Measurements from ENCODE around the gene LRRFIP2. TPM values are rescaled to one million over a fixed set of nuclear protein-coding genes. Genes with fewer than 3 reads are reported as not detected.
"Not testable (repeated sequence)": the region's sequence is repeated elsewhere in the genome, so short reads cannot be mapped to it uniquely, and the experiment has no call there.

Gene LRRFIP2
- total RNA-seq, 4 donors from 2014 or later, result 59.0 to 122 (median 72.5) TPM

DNA sequence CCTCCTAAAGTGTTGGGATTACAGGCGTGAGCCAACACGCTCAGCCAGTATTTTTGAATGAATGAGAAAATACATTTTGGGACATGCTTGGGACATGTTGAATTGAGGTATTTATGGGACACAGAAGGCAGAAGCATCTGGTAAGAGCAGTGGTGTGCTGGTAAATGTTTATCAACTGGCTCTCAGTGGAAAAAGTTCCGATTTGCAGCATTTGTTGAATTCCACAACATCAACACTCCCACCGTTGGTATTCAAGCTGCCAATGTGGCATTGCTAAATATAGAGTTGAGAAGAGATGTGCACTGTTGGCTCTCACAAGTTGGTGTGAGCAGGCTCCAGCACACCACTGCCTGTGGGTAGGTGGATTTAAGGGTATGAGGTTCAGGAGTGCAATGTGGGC lies 35.8 kb upstream of the LRRFIP2 start:
- H3K27ac ChIP-seq, result no peak overlapping the region
- no peak for DNase-seq (ENCODE audit: low spot score in 2 of 2)
- TF ChIP-seq POLR2AphosphoS5 (IDR thresholded peaks at IDR 0.05) (no peak), EP300 (IDR thresholded peaks at IDR 0.05) (no peak), POLR2A (IDR thresholded peaks at IDR 0.05) (no peak), CTCF (IDR thresholded peaks at IDR 0.05) (no peak)
- H3K4me3 ChIP-seq, result no peak overlapping the region
- H3K4me1 ChIP-seq, result peaks cover 6% of the 10 kb centered on the region
- WGBS, result 54% methylated on average over 4 of the region's 4 CpGs
- no peaks in the 10 kb centered on the region for H3K27me3 ChIP-seq
- H3K36me3 ChIP-seq, result no peaks in the 10 kb centered on the region
- no peaks in the 10 kb centered on the region for H3K9me3 ChIP-seq

- not testable (repeated sequence) for H3K36me3 ChIP-seq; H3K27ac ChIP-seq; H3K27me3 ChIP-seq; H3K4me1 ChIP-seq; DNase-seq (ENCODE audit: low spot score in 2 of 2); H3K4me3 ChIP-seq; H3K9me3 ChIP-seq
- WGBS, result 89% methylated on average over 3 of the region's 3 CpGs
These were observed 34.2 kb upstream of the LRRFIP2 start for GRCh38 chr3:37208576-37208975.

GRCh38 chr3:37208008-37208407 lies 33.6 kb upstream of the LRRFIP2 start:
- not testable (repeated sequence) for H3K27me3 ChIP-seq; H3K27ac ChIP-seq; H3K4me3 ChIP-seq; DNase-seq (ENCODE audit: low spot score in 2 of 2); H3K9me3 ChIP-seq; H3K36me3 ChIP-seq; H3K4me1 ChIP-seq
- WGBS, result 96% methylated on average over 3 of the region's 3 CpGs

DNA sequence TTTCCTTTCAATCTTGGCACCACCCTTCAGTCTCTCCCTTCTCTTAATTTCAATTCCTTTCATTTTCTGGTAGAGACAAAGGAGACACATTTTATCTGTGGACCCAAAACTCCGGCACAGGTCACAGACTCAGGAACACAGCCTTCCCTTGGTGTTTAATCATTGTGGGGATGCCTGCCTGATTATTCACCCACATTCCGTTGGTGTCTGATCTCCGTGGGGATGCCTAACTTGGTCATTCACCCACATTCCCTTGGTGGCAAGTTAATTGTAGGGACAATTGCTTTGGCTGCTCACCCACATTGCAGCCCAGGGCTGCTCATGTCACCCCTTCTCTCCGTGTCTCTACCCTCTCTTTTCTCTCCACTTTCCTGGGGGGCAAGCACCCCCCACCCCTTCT lies 31.7 kb upstream of the LRRFIP2 start:
- H3K27ac ChIP-seq; H3K36me3 ChIP-seq; H3K4me3 ChIP-seq; DNase-seq (ENCODE audit: low spot score in 2 of 2); H3K27me3 ChIP-seq; H3K9me3 ChIP-seq; H3K4me1 ChIP-seq: not testable (repeated sequence)
- 89% methylated on average over 4 of the region's 4 CpGs for WGBS

- Histone ChIP-seq H3K9me3 (no peaks in the 10 kb centered on the region), H3K4me1 (no peaks in the 10 kb centered on the region), H3K27me3 (no peaks in the 10 kb centered on the region), H3K36me3 (no peaks in the 10 kb centered on the region), H3K27ac (no peak overlapping the region), H3K4me3 (no peak overlapping the region)
- WGBS, result 91% methylated on average over 3 of the region's 3 CpGs
- DNase-seq (ENCODE audit: low spot score in 2 of 2), result no peak
- TF ChIP-seq POLR2AphosphoS5 (IDR thresholded peaks at IDR 0.05) (no peak), POLR2A (IDR thresholded peaks at IDR 0.05) (no peak), CTCF (IDR thresholded peaks at IDR 0.05) (no peak), EP300 (IDR thresholded peaks at IDR 0.05) (no peak)
These were observed 29.9 kb upstream of the LRRFIP2 start for GRCh38 chr3:37204314-37204713.

DNA sequence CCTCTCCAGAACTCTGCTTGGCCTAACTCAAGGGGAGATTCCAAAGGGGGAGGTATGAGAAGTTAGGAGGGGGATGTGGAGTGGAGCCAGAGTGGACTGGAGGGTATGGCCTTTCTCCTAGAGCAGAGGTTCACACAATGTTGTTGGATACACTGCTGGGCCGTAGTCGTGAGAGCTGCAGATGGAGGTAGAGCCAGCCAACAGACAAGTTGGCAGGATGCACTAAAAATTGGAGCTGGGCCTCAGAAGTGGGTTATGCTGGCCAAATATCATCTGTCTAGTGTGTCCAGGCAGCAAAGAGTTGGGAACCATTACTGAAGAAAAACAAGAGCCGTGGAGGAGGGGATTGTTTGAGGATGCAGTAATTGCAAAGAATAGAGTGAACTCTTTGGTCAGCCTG lies 27.7 kb upstream of the LRRFIP2 start:
- Histone ChIP-seq H3K9me3 (no peaks in the 10 kb centered on the region), H3K4me1 (peaks cover 10% of the 10 kb centered on the region), H3K27me3 (no peaks in the 10 kb centered on the region), H3K36me3 (no peaks in the 10 kb centered on the region), H3K27ac (no peak overlapping the region), H3K4me3 (no peak overlapping the region)
- DNase-seq (ENCODE audit: low spot score in 2 of 2), result no peak
- TF ChIP-seq CTCF (IDR thresholded peaks at IDR 0.05) (no peak), EP300 (IDR thresholded peaks at IDR 0.05) (no peak), POLR2A (IDR thresholded peaks at IDR 0.05) (no peak), POLR2AphosphoS5 (IDR thresholded peaks at IDR 0.05) (no peak)
- WGBS, result 56% methylated on average over 3 of the region's 3 CpGs

GRCh38 chr3:37200141-37200540 lies 25.8 kb upstream of the LRRFIP2 start:
- TF ChIP-seq POLR2A (IDR thresholded peaks at IDR 0.05), result no peak
- no peak for TF ChIP-seq EP300 (IDR thresholded peaks at IDR 0.05)
- no peak for TF ChIP-seq POLR2AphosphoS5 (IDR thresholded peaks at IDR 0.05)
- no peak for TF ChIP-seq CTCF (IDR thresholded peaks at IDR 0.05)
- Histone ChIP-seq H3K27me3 (no peaks in the 10 kb centered on the region), H3K36me3 (no peaks in the 10 kb centered on the region), H3K4me1 (peaks cover 10% of the 10 kb centered on the region), H3K9me3 (no peaks in the 10 kb centered on the region), H3K27ac (no peak overlapping the region), H3K4me3 (no peak overlapping the region)
- WGBS, result 82% methylated on average over 4 of the region's 4 CpGs
- DNase-seq (ENCODE audit: low spot score in 2 of 2), result no peak

All from suprapubic skin (tissue), 4 donors.